Uterus (tissue), 4 donors: ENCODE measurements around the gene TMEM59. TPM values are rescaled to one million over a fixed set of nuclear protein-coding genes. Genes with fewer than 3 reads are reported as not detected.

Experiments used
- DNase-seq, 2 donors: peaks; one replicate each; pipeline ENCODE4 v3.0.0-alpha.2; 2019 to 2020
- H3K27ac ChIP-seq, 2 donors: fragments of 200-600 bp; sonication (generic); 1 replicate in 1 of 2; 2 replicates in 1 of 2; pipeline ENCODE4 v1.5.1; 2016 to 2018
- H3K27me3 ChIP-seq, 2 donors: fragments of 200-600 bp; sonication (generic); one replicate each; pipeline ENCODE4 v1.5.1; 2018 to 2019; ENCODE audit warnings: control low read depth in 1 of 2
- H3K36me3 ChIP-seq, 2 donors: fragments of 200-600 bp; sonication (generic); one replicate each; pipeline ENCODE4 v1.5.1; 2019; ENCODE audit warnings: control low read depth in 1 of 2
- H3K4me1 ChIP-seq, 2 donors: fragments of 200-600 bp; sonication (generic); one replicate each; pipeline ENCODE4 v1.5.1; 2018 to 2019; ENCODE audit warnings: control low read depth in 1 of 2
- H3K4me3 ChIP-seq, 2 donors: fragments of 200-600 bp; sonication (generic); 1 replicate in 1 of 2; 2 replicates in 1 of 2; pipeline ENCODE4 v1.5.1; 2018 to 2019; ENCODE audit warnings: mild to moderate bottlenecking in 1 of 2
- H3K9me3 ChIP-seq, 2 donors: fragments of 200-600 bp; sonication (generic); one replicate each; pipeline ENCODE4 v1.5.1; 2019; ENCODE audit warnings: control low read depth in 1 of 2
- CTCF ChIP-seq, 4 experiments: fragments of 200-600 bp in 2 of 4; fragments of 450-650 bp in 2 of 4; sonication (generic) in 2 of 4; IDR thresholded peaks; one replicate each; pipeline ENCODE4 v1.5.1; 2016 to 2019; ENCODE audit warnings: antibody characterized with exemption in 4 of 4, mild to moderate bottlenecking in 2 of 4, moderate library complexity in 1 of 4
- POLR2A ChIP-seq, 2 donors: fragments of 450-650 bp; IDR thresholded peaks; one replicate each; pipeline ENCODE4 v1.6.1; 2016; ENCODE audit warnings: antibody characterized with exemption in 2 of 2, mild to moderate bottlenecking in 1 of 2, moderate library complexity in 1 of 2
- intact Hi-C: fragments of 100-400 bp; cut with DNase I; formaldehyde crosslinking; loops from one replicate; pipeline ENCODE4 v1.15.1; 2023; ENCODE audit warnings: low total_unique reads
- microRNA-seq: library from miRNA; unstranded; fragments of <30 nt; microRNA quantifications from one replicate; pipeline ENCODE4, GENCODE V29; 2016; ENCODE audit warnings: borderline microRNAs expressed, borderline replicate concordance
- small RNA-seq: library from RNA; depleted of rRNA; stranded (forward); fragments of <200 nt; gene quantifications from one replicate; pipeline ENCODE3, GENCODE V24; 2016
- total RNA-seq, 4 donors: library from RNA; depleted of rRNA in 3 of 4; stranded (reverse); fragments of >200 nt in 3 of 4; gene quantifications; one replicate each; pipeline versions ENCODE4 v1.1.0 to v1.2.4, GENCODE V29; 2014 to 2023
- donor health status: DM: yes; HTN: yes; CAD: no.

TMEM59 gene
- total RNA-seq, 4 donors from 2014 or later: 82.2 to 327 (median 301) TPM

- no peak for DNase-seq
- peak overlapping the region; percentile 78 to 85 for H3K27ac ChIP-seq
- no peaks in the 10 kb centered on the region for H3K4me1 ChIP-seq
- TF ChIP-seq POLR2A (IDR thresholded peaks at IDR 0.05): no peak
- no peak for TF ChIP-seq CTCF (IDR thresholded peaks at IDR 0.05)
- no peak overlapping the region for H3K4me3 ChIP-seq
- H3K27me3 ChIP-seq: no peaks in the 10 kb centered on the region
- no peaks in the 10 kb centered on the region for H3K36me3 ChIP-seq
- intact Hi-C loops: no loop called here
- no peaks in the 10 kb centered on the region for H3K9me3 ChIP-seq
These were observed 71.8 kb downstream of the TMEM59 start for GRCh38 chr1:53981220-53981619.

- DNase-seq: no peak
- TF ChIP-seq POLR2A (IDR thresholded peaks at IDR 0.05) (no peak), CTCF (IDR thresholded peaks at IDR 0.05) (no peak)
- H3K36me3 ChIP-seq: no peaks in the 10 kb centered on the region
- H3K4me1 ChIP-seq: no peaks in the 10 kb centered on the region
- H3K4me3 ChIP-seq: no peak overlapping the region
- no peak overlapping the region for H3K27ac ChIP-seq
- intact Hi-C loops: no loop called here
- H3K27me3 ChIP-seq: no peaks in the 10 kb centered on the region
- no peaks in the 10 kb centered on the region for H3K9me3 ChIP-seq
These were observed 73.1 kb downstream of the TMEM59 start for GRCh38 chr1:53979712-53980450.

Small RNA genes within 50 kb of the gene (microRNA-seq; reads per million reads assigned to microRNA genes)
- not detected for gene MIR4781

Small RNA genes within 50 kb of the gene (small RNA-seq; reads per million reads assigned to genes)
- gene AL353898.1 (not detected), gene AL353898.2 (not detected)

Other genes with a start within 250 kb of the TMEM59 start
- gene NDC1, start 214.9 kb downstream of the TMEM59 start, total RNA-seq: 10 to 100 TPM in 3 of 4 donors, 1 to 10 TPM in 1; 6.1 to 41.8 (median 16.8) TPM
- 10 to 100 TPM in 3 of 4 donors, 1 to 10 TPM in 1; 6.7 to 25.9 (median 14.8) TPM for gene YIPF1, start 163.4 kb downstream of the TMEM59 start, total RNA-seq
- gene DIO1, start 159.0 kb downstream of the TMEM59 start, total RNA-seq: 1 to 10 TPM in 1 of 4 donors, not detected in 3; 2.1 TPM
- 10 to 100 TPM in 3 of 4 donors, 1 to 10 TPM in 1; 1.3 to 40.6 (median 28.7) TPM for gene IFT25, start 107.5 kb downstream of the TMEM59 start, total RNA-seq
- 10 to 100 TPM in 3 of 4 donors, under 1 TPM in 1; 0.51 to 30.7 (median 25.1) TPM for gene LRRC42, start 106.9 kb downstream of the TMEM59 start, total RNA-seq
- gene LDLRAD1, start 35.0 kb downstream of the TMEM59 start, total RNA-seq: 1 to 10 TPM in 1 of 4 donors, under 1 TPM in 1, not detected in 2; 0.27 to 1.2 TPM
- gene TCEANC2, start 404 bp upstream of the TMEM59 start, total RNA-seq: 1 to 10 TPM; 1.5 to 7.3 (median 3.2) TPM
- gene CDCP2, start 99.8 kb upstream of the TMEM59 start, total RNA-seq: under 1 TPM in 2 of 4 donors, not detected in 2; 0.18 to 0.28 TPM
- 10 to 100 TPM in 1 of 4 donors, 1 to 10 TPM in 3; 1.3 to 11.6 (median 6.6) TPM for gene CYB5RL, start 146.8 kb upstream of the TMEM59 start, total RNA-seq
- gene MRPL37, start 147.0 kb upstream of the TMEM59 start, total RNA-seq: 10 to 100 TPM in 3 of 4 donors, 1 to 10 TPM in 1; 4.4 to 52.9 (median 39.0) TPM